GM23248 (cell line): ENCODE results near the gene FUBP3. TPM values are rescaled to one million over a fixed set of nuclear protein-coding genes. Genes with fewer than 3 reads are reported as not detected.

Source experiments
- DNase-seq: peaks from one replicate; pipeline ENCODE4 v3.0.0-alpha.2; 2015
- H2AFZ ChIP-seq: fragments of 200-600 bp; sonication (generic); 2 replicates; pipeline ENCODE4 v1.6.1; 2016; ENCODE audit warnings: antibody characterized with exemption
- H3F3A ChIP-seq: fragments of 200-600 bp; sonication (generic); 2 replicates; pipeline ENCODE4 v1.6.1; 2016; ENCODE audit warnings: mild to moderate bottlenecking, antibody characterized with exemption, mixed run types; ENCODE audit not compliant: insufficient read depth
- H3K27ac ChIP-seq: fragments of 200-600 bp; sonication (generic); 2 replicates; pipeline ENCODE4 v1.5.1; 2016; ENCODE audit warnings: mild to moderate bottlenecking
- H3K27me3 ChIP-seq: fragments of 200-600 bp; sonication (generic); replicated peaks from 2 replicates; pipeline ENCODE4 v1.6.1; 2016; ENCODE audit warnings: mild to moderate bottlenecking; ENCODE audit not compliant: insufficient read depth
- H3K36me3 ChIP-seq: fragments of 200-600 bp; sonication (generic); 2 replicates; pipeline ENCODE4 v1.6.1; 2016; ENCODE audit warnings: low read depth, mild to moderate bottlenecking
- H3K4me1 ChIP-seq: fragments of 200-600 bp; sonication (generic); 2 replicates; pipeline ENCODE4 v1.6.1; 2016; ENCODE audit warnings: mild to moderate bottlenecking; ENCODE audit not compliant: insufficient read depth
- H3K4me2 ChIP-seq: fragments of 200-600 bp; sonication (generic); one replicate; pipeline ENCODE4 v1.6.1; 2016; ENCODE audit warnings: mild to moderate bottlenecking; ENCODE audit not compliant: unreplicated experiment
- H3K4me3 ChIP-seq: fragments of 200-600 bp; sonication (generic); 2 replicates; pipeline ENCODE4 v1.5.1; 2016; ENCODE audit warnings: mild to moderate bottlenecking
- H3K79me2 ChIP-seq: fragments of 200-600 bp; sonication (generic); 2 replicates; pipeline ENCODE4 v1.6.1; 2016; ENCODE audit warnings: mild to moderate bottlenecking; ENCODE audit not compliant: insufficient read depth
- H3K9ac ChIP-seq: fragments of 200-600 bp; sonication (generic); 2 replicates; pipeline ENCODE4 v1.6.1; 2016; ENCODE audit warnings: mild to moderate bottlenecking
- H3K9me2 ChIP-seq: fragments of 200-600 bp; sonication (generic); 2 replicates; pipeline ENCODE4 v1.6.1; 2016; ENCODE audit warnings: mixed run types, mild to moderate bottlenecking, moderate library complexity; ENCODE audit not compliant: insufficient read depth
- H3K9me3 ChIP-seq: fragments of 200-600 bp; sonication (generic); one replicate; pipeline ENCODE4 v1.6.1; 2017; ENCODE audit warnings: low read depth
- H4K20me1 ChIP-seq: fragments of 200-600 bp; sonication (generic); 2 replicates; pipeline ENCODE4 v1.6.0; 2016; ENCODE audit not compliant: insufficient read depth
- EZH2 ChIP-seq: fragments of 200-600 bp; sonication (generic); IDR thresholded peaks from 2 replicates; pipeline ENCODE4 v1.6.1; 2018; ENCODE audit warnings: antibody characterized with exemption, mild to moderate bottlenecking; ENCODE audit not compliant: insufficient read depth, poor library complexity, severe bottlenecking
- EZH2phosphoT487 ChIP-seq: fragments of 200-600 bp; sonication (generic); IDR thresholded peaks from 2 replicates; pipeline ENCODE4 v1.6.1; 2018; ENCODE audit warnings: antibody characterized with exemption, moderate library complexity, mild to moderate bottlenecking, low read depth; ENCODE audit not compliant: insufficient read depth
- WGBS, 2 experiments: methylation state at CpG; one replicate each; pipeline ENCODE4 v1.1.6; 2015 to 2017; ENCODE audit warnings: low lambda C conversion rate in 2 of 2, low coverage in 1 of 2; ENCODE audit errors: missing lambda C conversion rate in 2 of 2; 5-methylcytosine and 5-hydroxymethylcytosine counted together
- in situ Hi-C: fragments of 300-500 bp; cut with MboI; formaldehyde crosslinking; loops from 2 replicates; pipeline ENCODE4 v1.15.0; 2020
- polyA plus RNA-seq: library from polyadenylated mRNA; unstranded; fragments of >200 nt; fragmentation: Nextera tagmentation; extraction: Ambion mirVana; gene quantifications from 2 replicates; pipeline ENCODE4 v1.2.1, GENCODE V29; 2016
- total RNA-seq: library from RNA; depleted of rRNA; stranded (reverse); fragments of >200 nt; shearing (Covaris generic); gene quantifications from 2 replicates; pipeline ENCODE4 v1.2.3, GENCODE V29; 2014

The FUBP3 gene
- total and polyA plus RNA-seq, 2 experiments from 2014 or later: 53.5 to 55.8 TPM

GRCh38 chr9:130593020-130593419, 13.6 kb downstream of the FUBP3 start:
- no peak for TF ChIP-seq EZH2
- TF ChIP-seq EZH2phosphoT487: no peak
- Histone ChIP-seq H3K4me1 (no peaks in the 10 kb centered on the region), H3K4me2 (no peak overlapping the region), H4K20me1 (peaks cover 12% of the 10 kb centered on the region; the same call in 1 of the 2 replicates), H3K9ac (no peak overlapping the region), H3F3A (no peaks in the 10 kb centered on the region), H3K9me3 (no peaks in the 10 kb centered on the region), H3K79me2 (peaks cover 95% of the 10 kb centered on the region), H3K27me3 (no peaks in the 10 kb centered on the region), H2AFZ (no peak overlapping the region), H3K4me3 (no peak overlapping the region), H3K9me2 (no peaks in the 10 kb centered on the region), H3K27ac (no peak overlapping the region), H3K36me3 (peaks cover 23% of the 10 kb centered on the region; the same call in 1 of the 2 replicates)
- DNase-seq: no peak
- WGBS, 2 experiments: 78 to 82% methylated on average over 2 of the region's 2 CpGs
- in situ Hi-C loops: no loop called here

- no peak for DNase-seq
- Histone ChIP-seq H3K79me2 (peaks cover 72% of the 10 kb centered on the region), H3K9me3 (no peaks in the 10 kb centered on the region), H3K9me2 (no peaks in the 10 kb centered on the region), H3K27ac (no peak overlapping the region), H3K9ac (no peak overlapping the region), H3F3A (no peaks in the 10 kb centered on the region), H4K20me1 (peaks cover 7% of the 10 kb centered on the region; the same call in 1 of the 2 replicates), H3K4me1 (no peaks in the 10 kb centered on the region), H3K27me3 (no peaks in the 10 kb centered on the region), H3K36me3 (peaks cover 36% of the 10 kb centered on the region; the same call in 1 of the 2 replicates), H3K4me3 (no peak overlapping the region), H2AFZ (no peak overlapping the region), H3K4me2 (no peak overlapping the region)
- TF ChIP-seq EZH2phosphoT487 (no peak), EZH2 (no peak)
- in situ Hi-C loops: no loop called here
- 97 to 98% methylated on average over 4 of the region's 4 CpGs for WGBS, 2 experiments
Observed at GRCh38 chr9:130597228-130597627, 17.9 kb downstream of the FUBP3 start.

GRCh38 chr9:130598188-130598587, 18.8 kb downstream of the FUBP3 start:
- Histone ChIP-seq H3K79me2 (peaks cover 70% of the 10 kb centered on the region), H3F3A (no peaks in the 10 kb centered on the region), H3K9me3 (no peaks in the 10 kb centered on the region), H2AFZ (no peak overlapping the region), H3K4me3 (no peak overlapping the region), H4K20me1 (peaks cover 6% of the 10 kb centered on the region; the same call in 1 of the 2 replicates), H3K27ac (no peak overlapping the region), H3K9me2 (no peaks in the 10 kb centered on the region), H3K27me3 (no peaks in the 10 kb centered on the region), H3K4me2 (no peak overlapping the region), H3K36me3 (peaks cover 36% of the 10 kb centered on the region; the same call in 1 of the 2 replicates), H3K9ac (no peak overlapping the region), H3K4me1 (no peaks in the 10 kb centered on the region)
- 94 to 96% methylated on average over 5 of the region's 5 CpGs for WGBS, 2 experiments
- TF ChIP-seq EZH2phosphoT487 (no peak), EZH2 (no peak)
- no peak for DNase-seq
- in situ Hi-C loops: no loop called here

- Histone ChIP-seq H3K27ac (no peak overlapping the region), H3K9me3 (no peaks in the 10 kb centered on the region), H3K79me2 (peaks cover 64% of the 10 kb centered on the region), H3F3A (no peaks in the 10 kb centered on the region), H4K20me1 (no peaks in the 10 kb centered on the region; the same call in 1 of the 2 replicates), H3K27me3 (no peaks in the 10 kb centered on the region), H3K4me2 (no peak overlapping the region), H3K9me2 (no peaks in the 10 kb centered on the region), H3K36me3 (peaks cover 40% of the 10 kb centered on the region; the same call in 1 of the 2 replicates), H3K9ac (no peak overlapping the region), H3K4me1 (no peaks in the 10 kb centered on the region), H3K4me3 (no peak overlapping the region), H2AFZ (no peak overlapping the region)
- no peak for DNase-seq
- in situ Hi-C loops: no loop called here
- 96 to 100% methylated on average over 2 of the region's 2 CpGs for WGBS, 2 experiments
- TF ChIP-seq EZH2: no peak
Observed at GRCh38 chr9:130599625-130600024, 20.2 kb downstream of the FUBP3 start.

- Histone ChIP-seq H3F3A (no peaks in the 10 kb centered on the region), H3K79me2 (peaks cover 61% of the 10 kb centered on the region), H3K36me3 (peaks cover 33% of the 10 kb centered on the region; the same call in 1 of the 2 replicates), H4K20me1 (no peaks in the 10 kb centered on the region; the same call in 1 of the 2 replicates), H3K9ac (no peak overlapping the region), H3K4me2 (no peak overlapping the region), H3K27ac (no peak overlapping the region), H3K9me2 (no peaks in the 10 kb centered on the region), H2AFZ (no peak overlapping the region), H3K4me1 (no peaks in the 10 kb centered on the region), H3K4me3 (no peak overlapping the region), H3K27me3 (no peaks in the 10 kb centered on the region), H3K9me3 (no peaks in the 10 kb centered on the region)
- 70 to 80% methylated on average over 2 of the region's 2 CpGs for WGBS, 2 experiments
- in situ Hi-C loops: no loop called here
- TF ChIP-seq EZH2phosphoT487 (no peak), EZH2 (no peak)
- DNase-seq: no peak
Observed at GRCh38 chr9:130601100-130601499, 21.7 kb downstream of the FUBP3 start.
